ENCODE measurements around the gene THAP4. TPM values are rescaled to one million over a fixed set of nuclear protein-coding genes. Genes with fewer than 3 reads are reported as not detected.

The THAP4 gene
- polyA plus RNA-seq, 1 of the 3 experiments (the other 2 are of a cell fraction) = 64.7 TPM

DNA sequence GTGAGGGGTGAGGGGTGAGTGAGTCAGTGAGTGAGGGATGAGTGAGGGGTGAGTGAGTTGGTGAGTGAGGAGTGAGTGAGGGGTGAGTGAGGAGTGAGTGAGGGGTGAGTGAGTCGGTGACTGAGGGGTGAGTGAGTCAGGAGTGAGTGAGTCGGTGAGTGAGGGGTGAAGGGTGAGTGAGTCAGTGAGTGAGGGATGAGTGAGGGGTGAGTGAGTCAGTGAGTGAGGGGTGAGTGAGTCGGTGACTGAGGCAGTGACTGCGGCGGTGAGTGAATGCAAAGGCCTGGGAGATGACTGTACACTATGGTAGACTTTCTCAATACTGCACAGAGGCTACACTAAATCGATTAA lies 16.6 kb downstream of the THAP4 start:
- Histone ChIP-seq H3K9me3 (no peaks in the 10 kb centered on the region), H3K79me2 (ENCODE audit: insufficient read depth) (peaks cover 83% of the 10 kb centered on the region), H3K4me3 (ENCODE audit: low read depth in 2 of 2, low read length in 1 of 2) (no peak overlapping the region), H3K4me1 (ENCODE audit: control insufficient read depth in 1 of 2, insufficient read depth in 2 of 2, low read depth in 1 of 2, low read length in 1 of 2) (peaks cover 0 to 19% of the 10 kb centered on the region in 2 experiments; a peak in 1 of 4 replicates), H3K27me3 (ENCODE audit: insufficient read depth) (no peaks in the 10 kb centered on the region), H3K9me2 (no peaks in the 10 kb centered on the region), H3F3A (replicated peaks; ENCODE audit: insufficient read depth) (peaks cover 9% of the 10 kb centered on the region), H3K36me3 (replicated peaks in 1 of 2; ENCODE audit: control insufficient read depth in 1 of 2, insufficient read depth in 2 of 2, low read length in 1 of 2) (peaks cover 2 to 12% of the 10 kb centered on the region in 2 experiments), H2AFZ (ENCODE audit: low read depth) (no peak overlapping the region), H3K4me2 (no peak overlapping the region), H4K20me1 (ENCODE audit: insufficient read depth) (peaks cover 10% of the 10 kb centered on the region; the same call in 1 of the 2 replicates), H3K9ac (no peak overlapping the region), H3K27ac (ENCODE audit: low read depth in 2 of 2, low read length in 1 of 2) (no peak overlapping the region)
- no peak for DNase-seq
- peak; percentile 13; the same call in 1 of the 2 replicates for TF ChIP-seq FOSL2 (IDR thresholded peaks at IDR 0.05; ENCODE audit: borderline replicate concordance, low read depth)
- no peak for TF ChIP-seq GATA2 (CRISPR knock-in tag; IDR thresholded peaks at IDR 0.05)
- ChIA-PET CTCF (no interaction called here), POLR2A (no interaction called here)
- WGBS (ENCODE audit: low lambda C conversion rate) = 91% methylated on average over 6 of the region's 6 CpGs

DNA sequence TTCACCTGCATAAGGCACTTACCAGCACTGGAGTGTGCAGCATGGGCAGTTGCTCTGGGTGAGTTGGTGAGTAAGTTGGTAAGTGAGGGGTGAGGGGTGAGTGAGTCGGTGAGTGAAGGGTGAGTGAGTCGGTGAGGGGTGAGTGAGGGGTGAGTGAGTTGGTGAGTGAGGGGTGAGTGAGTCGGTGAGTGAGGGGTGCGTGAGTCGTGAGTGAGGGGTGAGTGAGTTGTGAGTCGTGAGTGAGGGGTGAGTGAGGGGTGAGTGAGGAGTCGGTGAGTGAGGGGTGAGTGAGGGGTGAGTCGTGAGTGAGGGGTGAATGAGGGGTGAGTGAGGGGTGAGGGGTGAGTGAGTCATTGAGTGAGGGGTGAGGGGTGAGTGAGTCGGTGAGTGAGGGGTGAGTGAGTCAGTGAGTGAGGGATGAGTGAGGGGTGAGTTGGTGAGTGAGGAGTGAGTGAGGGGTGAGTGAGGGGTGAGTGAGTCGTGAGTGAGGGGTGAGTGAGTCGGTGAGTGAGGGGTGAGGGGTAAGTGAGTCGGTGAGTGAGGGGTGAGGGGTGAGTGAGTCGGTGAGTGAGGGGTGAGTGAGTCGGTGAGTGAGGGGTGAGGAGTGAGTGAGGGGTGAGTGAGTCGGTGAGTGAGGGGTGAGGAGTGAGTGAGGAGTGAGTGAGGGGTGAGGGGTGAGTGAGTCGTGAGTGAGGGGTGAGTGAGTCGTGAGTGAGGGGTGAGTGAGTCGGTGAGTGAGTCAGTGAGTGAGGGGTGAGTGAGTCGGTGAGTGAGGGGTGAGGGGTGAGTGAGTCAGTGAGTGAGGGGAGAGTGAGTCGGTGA lies 17.1 kb downstream of the THAP4 start:
- no peaks in the 10 kb centered on the region for H3K9me2 ChIP-seq
- no peak overlapping the region for H3K4me3 ChIP-seq (ENCODE audit: low read depth in 2 of 2, low read length in 1 of 2)
- CTCF ChIA-PET = no interaction called here
- H3K79me2 ChIP-seq (ENCODE audit: insufficient read depth) = peaks cover 83% of the 10 kb centered on the region
- WGBS (ENCODE audit: low lambda C conversion rate) = 94% methylated on average over 20 of the region's 20 CpGs
- peaks cover 2 to 14% of the 10 kb centered on the region in 2 experiments for H3K36me3 ChIP-seq (replicated peaks in 1 of 2; ENCODE audit: control insufficient read depth in 1 of 2, insufficient read depth in 2 of 2, low read length in 1 of 2)
- no peak overlapping the region for H3K9ac ChIP-seq
- peaks cover 10% of the 10 kb centered on the region; the same call in 1 of the 2 replicates for H4K20me1 ChIP-seq (ENCODE audit: insufficient read depth)
- no peaks in the 10 kb centered on the region for H3K27me3 ChIP-seq (ENCODE audit: insufficient read depth)
- POLR2A ChIA-PET = no interaction called here
- H3K9me3 ChIP-seq = no peaks in the 10 kb centered on the region
- DNase-seq = no peak
- H2AFZ ChIP-seq (ENCODE audit: low read depth) = no peak overlapping the region
- no peak overlapping the region for H3K4me2 ChIP-seq
- peaks cover 0 to 19% of the 10 kb centered on the region in 2 experiments; a peak in 1 of 4 replicates for H3K4me1 ChIP-seq (ENCODE audit: control insufficient read depth in 1 of 2, insufficient read depth in 2 of 2, low read depth in 1 of 2, low read length in 1 of 2)
- no peak overlapping the region for H3K27ac ChIP-seq (ENCODE audit: low read depth in 2 of 2, low read length in 1 of 2)
- peaks cover 9% of the 10 kb centered on the region for H3F3A ChIP-seq (replicated peaks; ENCODE audit: insufficient read depth)
- TF ChIP-seq FOXM1 (IDR thresholded peaks at IDR 0.05; ENCODE audit: low read depth) (no peak), ELF1 (IDR thresholded peaks at IDR 0.05) (no peak), TEAD4 (IDR thresholded peaks at IDR 0.05; ENCODE audit: borderline replicate concordance, insufficient read depth) (no peak), TAF1 (IDR thresholded peaks at IDR 0.05; ENCODE audit: borderline replicate concordance, low read depth, low read length) (no peak), POLR2AphosphoS5 (IDR thresholded peaks at IDR 0.05; ENCODE audit: low read depth, low read length) (no peak), RXRA (IDR thresholded peaks at IDR 0.05; ENCODE audit: borderline replicate concordance, low read depth) (no peak), RFX5 (IDR thresholded peaks at IDR 0.05; ENCODE audit: low read length) (no peak), SIN3A (IDR thresholded peaks at IDR 0.05; ENCODE audit: borderline replicate concordance, low read depth, low read length) (no peak), SMC3 (IDR thresholded peaks at IDR 0.05; ENCODE audit: low read depth, low read length) (no peak), GATA2 (CRISPR knock-in tag; IDR thresholded peaks at IDR 0.05) (no peak), NFIC (IDR thresholded peaks at IDR 0.05; ENCODE audit: borderline replicate concordance) (no peak)
- TF ChIP-seq, protein P1, sequence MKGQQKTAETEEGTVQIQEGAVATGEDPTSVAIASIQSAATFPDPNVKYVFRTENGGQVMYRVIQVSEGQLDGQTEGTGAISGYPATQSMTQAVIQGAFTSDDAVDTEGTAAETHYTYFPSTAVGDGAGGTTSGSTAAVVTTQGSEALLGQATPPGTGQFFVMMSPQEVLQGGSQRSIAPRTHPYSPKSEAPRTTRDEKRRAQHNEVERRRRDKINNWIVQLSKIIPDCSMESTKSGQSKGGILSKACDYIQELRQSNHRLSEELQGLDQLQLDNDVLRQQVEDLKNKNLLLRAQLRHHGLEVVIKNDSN (IDR thresholded peaks at IDR 0.05; ENCODE audit: borderline replicate concordance, low read depth) = no peak
- TF ChIP-seq, protein P2, sequence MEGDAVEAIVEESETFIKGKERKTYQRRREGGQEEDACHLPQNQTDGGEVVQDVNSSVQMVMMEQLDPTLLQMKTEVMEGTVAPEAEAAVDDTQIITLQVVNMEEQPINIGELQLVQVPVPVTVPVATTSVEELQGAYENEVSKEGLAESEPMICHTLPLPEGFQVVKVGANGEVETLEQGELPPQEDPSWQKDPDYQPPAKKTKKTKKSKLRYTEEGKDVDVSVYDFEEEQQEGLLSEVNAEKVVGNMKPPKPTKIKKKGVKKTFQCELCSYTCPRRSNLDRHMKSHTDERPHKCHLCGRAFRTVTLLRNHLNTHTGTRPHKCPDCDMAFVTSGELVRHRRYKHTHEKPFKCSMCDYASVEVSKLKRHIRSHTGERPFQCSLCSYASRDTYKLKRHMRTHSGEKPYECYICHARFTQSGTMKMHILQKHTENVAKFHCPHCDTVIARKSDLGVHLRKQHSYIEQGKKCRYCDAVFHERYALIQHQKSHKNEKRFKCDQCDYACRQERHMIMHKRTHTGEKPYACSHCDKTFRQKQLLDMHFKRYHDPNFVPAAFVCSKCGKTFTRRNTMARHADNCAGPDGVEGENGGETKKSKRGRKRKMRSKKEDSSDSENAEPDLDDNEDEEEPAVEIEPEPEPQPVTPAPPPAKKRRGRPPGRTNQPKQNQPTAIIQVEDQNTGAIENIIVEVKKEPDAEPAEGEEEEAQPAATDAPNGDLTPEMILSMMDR (IDR thresholded peaks at IDR 0.05) = no peak
- TF ChIP-seq, protein P3, sequence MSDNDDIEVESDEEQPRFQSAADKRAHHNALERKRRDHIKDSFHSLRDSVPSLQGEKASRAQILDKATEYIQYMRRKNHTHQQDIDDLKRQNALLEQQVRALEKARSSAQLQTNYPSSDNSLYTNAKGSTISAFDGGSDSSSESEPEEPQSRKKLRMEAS (IDR thresholded peaks at IDR 0.05; ENCODE audit: low read depth) = no peak
- TF ChIP-seq, protein P4, sequence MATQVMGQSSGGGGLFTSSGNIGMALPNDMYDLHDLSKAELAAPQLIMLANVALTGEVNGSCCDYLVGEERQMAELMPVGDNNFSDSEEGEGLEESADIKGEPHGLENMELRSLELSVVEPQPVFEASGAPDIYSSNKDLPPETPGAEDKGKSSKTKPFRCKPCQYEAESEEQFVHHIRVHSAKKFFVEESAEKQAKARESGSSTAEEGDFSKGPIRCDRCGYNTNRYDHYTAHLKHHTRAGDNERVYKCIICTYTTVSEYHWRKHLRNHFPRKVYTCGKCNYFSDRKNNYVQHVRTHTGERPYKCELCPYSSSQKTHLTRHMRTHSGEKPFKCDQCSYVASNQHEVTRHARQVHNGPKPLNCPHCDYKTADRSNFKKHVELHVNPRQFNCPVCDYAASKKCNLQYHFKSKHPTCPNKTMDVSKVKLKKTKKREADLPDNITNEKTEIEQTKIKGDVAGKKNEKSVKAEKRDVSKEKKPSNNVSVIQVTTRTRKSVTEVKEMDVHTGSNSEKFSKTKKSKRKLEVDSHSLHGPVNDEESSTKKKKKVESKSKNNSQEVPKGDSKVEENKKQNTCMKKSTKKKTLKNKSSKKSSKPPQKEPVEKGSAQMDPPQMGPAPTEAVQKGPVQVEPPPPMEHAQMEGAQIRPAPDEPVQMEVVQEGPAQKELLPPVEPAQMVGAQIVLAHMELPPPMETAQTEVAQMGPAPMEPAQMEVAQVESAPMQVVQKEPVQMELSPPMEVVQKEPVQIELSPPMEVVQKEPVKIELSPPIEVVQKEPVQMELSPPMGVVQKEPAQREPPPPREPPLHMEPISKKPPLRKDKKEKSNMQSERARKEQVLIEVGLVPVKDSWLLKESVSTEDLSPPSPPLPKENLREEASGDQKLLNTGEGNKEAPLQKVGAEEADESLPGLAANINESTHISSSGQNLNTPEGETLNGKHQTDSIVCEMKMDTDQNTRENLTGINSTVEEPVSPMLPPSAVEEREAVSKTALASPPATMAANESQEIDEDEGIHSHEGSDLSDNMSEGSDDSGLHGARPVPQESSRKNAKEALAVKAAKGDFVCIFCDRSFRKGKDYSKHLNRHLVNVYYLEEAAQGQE (IDR thresholded peaks at IDR 0.05; ENCODE audit: low read depth, low read length) = no peak
- TF ChIP-seq, protein P5, sequence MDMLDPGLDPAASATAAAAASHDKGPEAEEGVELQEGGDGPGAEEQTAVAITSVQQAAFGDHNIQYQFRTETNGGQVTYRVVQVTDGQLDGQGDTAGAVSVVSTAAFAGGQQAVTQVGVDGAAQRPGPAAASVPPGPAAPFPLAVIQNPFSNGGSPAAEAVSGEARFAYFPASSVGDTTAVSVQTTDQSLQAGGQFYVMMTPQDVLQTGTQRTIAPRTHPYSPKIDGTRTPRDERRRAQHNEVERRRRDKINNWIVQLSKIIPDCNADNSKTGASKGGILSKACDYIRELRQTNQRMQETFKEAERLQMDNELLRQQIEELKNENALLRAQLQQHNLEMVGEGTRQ (IDR thresholded peaks at IDR 0.05; ENCODE audit: borderline replicate concordance, low read depth, low read length) = no peak
- TF ChIP-seq, protein P6, sequence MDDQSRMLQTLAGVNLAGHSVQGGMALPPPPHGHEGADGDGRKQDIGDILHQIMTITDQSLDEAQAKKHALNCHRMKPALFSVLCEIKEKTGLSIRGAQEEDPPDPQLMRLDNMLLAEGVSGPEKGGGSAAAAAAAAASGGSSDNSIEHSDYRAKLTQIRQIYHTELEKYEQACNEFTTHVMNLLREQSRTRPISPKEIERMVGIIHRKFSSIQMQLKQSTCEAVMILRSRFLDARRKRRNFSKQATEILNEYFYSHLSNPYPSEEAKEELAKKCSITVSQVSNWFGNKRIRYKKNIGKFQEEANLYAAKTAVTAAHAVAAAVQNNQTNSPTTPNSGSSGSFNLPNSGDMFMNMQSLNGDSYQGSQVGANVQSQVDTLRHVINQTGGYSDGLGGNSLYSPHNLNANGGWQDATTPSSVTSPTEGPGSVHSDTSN (IDR thresholded peaks at IDR 0.05) = no peak
